SK-N-SH treated with all-trans-retinoic acid at 6 μM for 48 hours (cell line): ENCODE data around the gene KCTD5.

ENCODE experiments used
- ATAC-seq: fragments of 200-7000 bp; cut with Tn5 transposase; 3 replicates; pipeline ENCODE4 v1.9.1; 2020; ENCODE audit warnings: mild to moderate bottlenecking, moderate library complexity
- ARNTL ChIP-seq: fragments of 450-650 bp; formaldehyde crosslinking; IDR thresholded peaks from 2 replicates; pipeline ENCODE4 v1.5.0; 2020; ENCODE audit warnings: low read depth, mild to moderate bottlenecking, moderate library complexity, borderline replicate concordance
- BACH2 ChIP-seq: fragments of 250-450 bp; sonication (Bioruptor Pico); IDR thresholded peaks from 2 replicates; pipeline ENCODE4 v1.9.0; 2021; ENCODE audit warnings: mild to moderate bottlenecking, borderline replicate concordance
- CREB5 ChIP-seq: fragments of 250-450 bp; sonication (Bioruptor Pico); IDR thresholded peaks from 2 replicates; pipeline ENCODE4 v1.5.1; 2020; ENCODE audit warnings: low read depth, mild to moderate bottlenecking, moderate library complexity
- CSDC2 ChIP-seq: fragments of 250-450 bp; sonication (Bioruptor Pico); IDR thresholded peaks from 2 replicates; pipeline ENCODE4 v1.5.0; 2020; ENCODE audit warnings: mild to moderate bottlenecking, moderate library complexity
- CSRNP3 ChIP-seq: fragments of 250-450 bp; sonication (Bioruptor Pico); IDR thresholded peaks from 2 replicates; pipeline ENCODE4 v1.5.1; 2021; ENCODE audit warnings: mild to moderate bottlenecking, moderate library complexity
- ESRRG ChIP-seq: fragments of 250-450 bp; sonication (Bioruptor Pico); IDR thresholded peaks from 2 replicates; pipeline ENCODE4 v1.6.1; 2021; ENCODE audit warnings: mild to moderate bottlenecking
- GLIS3 ChIP-seq: fragments of 250-450 bp; sonication (Bioruptor Pico); IDR thresholded peaks from 2 replicates; pipeline ENCODE4 v1.5.0; 2020; ENCODE audit warnings: mild to moderate bottlenecking, moderate library complexity
- PATZ1 ChIP-seq: fragments of 250-450 bp; sonication (Bioruptor Pico); IDR thresholded peaks from 2 replicates; pipeline ENCODE4 v1.8.0; 2020; ENCODE audit warnings: mild to moderate bottlenecking, moderate library complexity, borderline replicate concordance
- POU6F1 ChIP-seq: fragments of 250-450 bp; sonication (Bioruptor Pico); IDR thresholded peaks from 2 replicates; pipeline ENCODE4 v1.8.0; 2021; ENCODE audit warnings: low read depth, mild to moderate bottlenecking, moderate library complexity, borderline replicate concordance
- SNAI2 ChIP-seq: fragments of 250-450 bp; sonication (Bioruptor Pico); IDR thresholded peaks from 2 replicates; pipeline ENCODE4 v1.5.0; 2020; ENCODE audit warnings: mild to moderate bottlenecking, moderate library complexity
- TCF4 ChIP-seq: fragments of 250-450 bp; sonication (Bioruptor Pico); IDR thresholded peaks from 2 replicates; pipeline ENCODE4 v1.8.0; 2021; ENCODE audit warnings: mild to moderate bottlenecking, moderate library complexity, borderline replicate concordance
- TOX ChIP-seq: fragments of 250-450 bp; sonication (Bioruptor Pico); IDR thresholded peaks from 2 replicates; pipeline ENCODE4 v1.8.0; 2021; ENCODE audit warnings: mild to moderate bottlenecking, moderate library complexity, borderline replicate concordance
- TSHZ2 ChIP-seq: fragments of 250-450 bp; sonication (Bioruptor Pico); IDR thresholded peaks from 2 replicates; pipeline ENCODE4 v1.5.0; 2020; ENCODE audit warnings: mild to moderate bottlenecking, moderate library complexity
- ZFP3 ChIP-seq: fragments of 250-450 bp; sonication (Bioruptor Pico); IDR thresholded peaks from 2 replicates; pipeline ENCODE4 v1.5.0; 2020; ENCODE audit warnings: mild to moderate bottlenecking, moderate library complexity
- ZNF565 ChIP-seq: fragments of 450-650 bp; formaldehyde crosslinking; conservative IDR thresholded peaks from 2 replicates; pipeline ENCODE4 v1.5.0; 2020; ENCODE audit warnings: low read depth, mild to moderate bottlenecking, moderate library complexity
- ZNF70 ChIP-seq: fragments of 450-650 bp; formaldehyde crosslinking; IDR thresholded peaks from 2 replicates; pipeline ENCODE4 v1.5.0; 2020; ENCODE audit warnings: mild to moderate bottlenecking, moderate library complexity
- ZNF8 ChIP-seq: fragments of 450-650 bp; formaldehyde crosslinking; IDR thresholded peaks from 2 replicates; pipeline ENCODE4 v1.5.0; 2020; ENCODE audit warnings: mild to moderate bottlenecking, moderate library complexity

Gene KCTD5

GRCh38 chr16:2671741-2672140, 10.6 kb upstream of the KCTD5 start:
- TF ChIP-seq ZNF8 (CRISPR knock-in tag) (no peak), TOX (CRISPR knock-in tag) (no peak), ARNTL (no peak), SNAI2 (CRISPR knock-in tag) (no peak), TSHZ2 (CRISPR knock-in tag) (no peak), CSRNP3 (CRISPR knock-in tag) (no peak), TCF4 (CRISPR knock-in tag) (no peak), BACH2 (no peak), CREB5 (no peak), GLIS3 (CRISPR knock-in tag) (no peak), CSDC2 (no peak), POU6F1 (CRISPR knock-in tag) (no peak), ZNF565 (CRISPR knock-in tag) (no peak)
- TF ChIP-seq, all 23 proteins: peak for 0
- no peak for ATAC-seq

GRCh38 chr16:2673066-2673999, 9.0 kb upstream of the KCTD5 start:
- peak; percentile 97 for ATAC-seq
- TF ChIP-seq GLIS3 (CRISPR knock-in tag) (no peak), PATZ1 (CRISPR knock-in tag) (no peak), ZNF70 (CRISPR knock-in tag) (no peak), TOX (CRISPR knock-in tag) (no peak), ZFP3 (CRISPR knock-in tag) (no peak), ESRRG (CRISPR knock-in tag) (peak; percentile 86), TSHZ2 (CRISPR knock-in tag) (no peak)
